HG03520 (cell line): ENCODE data around the gene ZNF831.

Source experiments
- ATAC-seq: cut with Tn5 transposase; IDR thresholded peaks from one replicate; pipeline ENCODE4 v1.9.1; 2021; ENCODE audit warnings: mild to moderate bottlenecking, moderate library complexity; ENCODE audit not compliant: unreplicated experiment

ZNF831 gene

GRCh38 chr20:59295531-59295930 lies 131.9 kb downstream of the ZNF831 start:
- no peak for ATAC-seq

- ATAC-seq: no peak
Measured at GRCh38 chr20:59297686-59298085, 134.1 kb downstream of the ZNF831 start.

GRCh38 chr20:59299945-59300332 lies 136.3 kb downstream of the ZNF831 start:
- no peak for ATAC-seq

- no peak for ATAC-seq
Measured at GRCh38 chr20:59300333-59301081, 136.9 kb downstream of the ZNF831 start, which contains the start of gene EDN3. Gene EDN3, plus strand, starts transcription at chr20:59300611. Its CDS starts 202 bp downstream, at chr20:59300813.

GRCh38 chr20:59301343-59302007 lies 137.9 kb downstream of the ZNF831 start:
- no peak for ATAC-seq

- no peak for ATAC-seq
Measured at GRCh38 chr20:59305908-59306655, 142.5 kb downstream of the ZNF831 start.

- no peak for ATAC-seq
Measured at GRCh38 chr20:59307270-59307669, 143.6 kb downstream of the ZNF831 start.
